ENCODE results near the gene CCDC85C.

DNA sequence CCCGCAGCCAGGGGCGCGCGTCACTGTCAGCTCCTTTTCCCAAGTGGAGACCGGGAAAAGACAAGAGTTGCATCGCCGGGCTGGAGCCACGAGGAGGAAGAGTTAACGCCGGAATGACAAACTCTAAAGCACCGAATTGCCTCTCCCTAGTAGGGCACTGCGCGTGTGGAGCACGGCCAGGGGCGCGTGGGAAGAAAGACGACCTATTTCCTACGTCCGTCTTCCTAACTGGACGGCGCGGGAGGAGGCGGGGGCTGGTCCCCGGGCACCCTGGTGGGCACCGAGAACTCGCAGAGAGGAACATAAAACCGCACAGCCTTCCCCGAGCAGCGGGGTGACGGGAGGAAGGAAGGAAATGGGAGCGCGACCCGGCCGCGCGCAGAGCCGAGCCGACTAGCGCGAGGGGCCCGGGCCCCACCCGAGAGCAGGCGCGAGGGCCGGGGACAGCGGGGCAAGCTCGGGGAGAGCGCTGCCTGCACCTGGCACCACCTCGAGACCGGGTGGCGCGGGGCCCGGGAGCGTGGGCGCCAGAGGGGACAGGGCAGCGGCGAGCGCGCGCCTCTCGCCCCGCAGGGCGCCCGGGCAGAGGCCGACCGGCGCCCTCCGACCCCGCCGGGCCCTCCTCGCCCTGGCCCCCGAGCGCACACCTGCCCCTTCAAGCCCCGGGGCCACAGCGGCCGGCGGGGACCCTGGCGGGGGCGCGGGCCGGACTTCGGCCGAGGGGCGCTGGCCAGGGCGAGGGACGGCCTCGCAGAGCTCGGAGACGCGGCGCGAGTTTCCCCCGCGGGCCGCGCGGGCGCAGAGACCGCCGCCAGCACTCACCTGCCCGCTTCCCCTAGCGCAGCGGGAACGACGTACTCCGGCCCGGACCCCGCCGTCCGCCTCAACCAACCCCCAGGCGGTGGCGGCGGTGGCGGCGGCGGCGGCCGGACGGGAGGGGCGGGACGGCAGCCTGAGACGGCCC, 123.8 kb downstream of the CCDC85C start, which contains the start of gene SETD3:
- TF ChIP-seq, protein P1, sequence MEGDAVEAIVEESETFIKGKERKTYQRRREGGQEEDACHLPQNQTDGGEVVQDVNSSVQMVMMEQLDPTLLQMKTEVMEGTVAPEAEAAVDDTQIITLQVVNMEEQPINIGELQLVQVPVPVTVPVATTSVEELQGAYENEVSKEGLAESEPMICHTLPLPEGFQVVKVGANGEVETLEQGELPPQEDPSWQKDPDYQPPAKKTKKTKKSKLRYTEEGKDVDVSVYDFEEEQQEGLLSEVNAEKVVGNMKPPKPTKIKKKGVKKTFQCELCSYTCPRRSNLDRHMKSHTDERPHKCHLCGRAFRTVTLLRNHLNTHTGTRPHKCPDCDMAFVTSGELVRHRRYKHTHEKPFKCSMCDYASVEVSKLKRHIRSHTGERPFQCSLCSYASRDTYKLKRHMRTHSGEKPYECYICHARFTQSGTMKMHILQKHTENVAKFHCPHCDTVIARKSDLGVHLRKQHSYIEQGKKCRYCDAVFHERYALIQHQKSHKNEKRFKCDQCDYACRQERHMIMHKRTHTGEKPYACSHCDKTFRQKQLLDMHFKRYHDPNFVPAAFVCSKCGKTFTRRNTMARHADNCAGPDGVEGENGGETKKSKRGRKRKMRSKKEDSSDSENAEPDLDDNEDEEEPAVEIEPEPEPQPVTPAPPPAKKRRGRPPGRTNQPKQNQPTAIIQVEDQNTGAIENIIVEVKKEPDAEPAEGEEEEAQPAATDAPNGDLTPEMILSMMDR (IDR thresholded peaks at IDR 0.05): peak; percentile 23; the same call in 1 of the 2 replicates
- TF ChIP-seq POLR2AphosphoS5 (IDR thresholded peaks at IDR 0.05; ENCODE audit: low read depth, low read length) (no peak), GABPA (IDR thresholded peaks at IDR 0.05; ENCODE audit: low read depth) (no peak), EZH2phosphoT487 (IDR thresholded peaks at IDR 0.05; ENCODE audit: borderline replicate concordance, low read depth) (no peak), NRF1 (IDR thresholded peaks at IDR 0.05; ENCODE audit: low read depth, low read length) (peak; percentile 13; the same call in 1 of the 2 replicates)
